ENCODE results near the gene AP5B1. TPM values are rescaled to one million over a fixed set of nuclear protein-coding genes. Genes with fewer than 3 reads are reported as not detected.
"Not testable (repeated sequence)": the region's sequence is repeated elsewhere in the genome, so short reads cannot be mapped to it uniquely, and the experiment has no call there.

AP5B1 gene
- total RNA-seq, 1 donor from 2014 or later = 19.3 TPM

DNA sequence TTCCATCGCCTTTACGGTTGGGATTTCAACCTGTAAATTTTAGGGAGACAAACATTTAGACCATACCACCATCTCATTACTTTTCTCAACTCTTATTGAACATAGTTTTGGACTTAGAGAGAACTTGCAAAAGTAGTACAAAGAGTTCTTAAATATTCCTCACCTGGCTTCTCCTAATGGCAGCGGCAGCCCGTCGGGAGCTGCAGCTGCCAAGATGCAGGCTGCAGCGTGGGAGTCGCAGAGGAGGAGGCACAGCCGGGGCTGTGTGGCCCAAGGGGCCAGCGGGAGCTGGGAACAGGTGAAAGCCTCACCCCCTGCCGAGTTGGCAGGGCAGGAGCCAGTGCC lies 37.1 kb downstream of the AP5B1 start:
- no peak for DNase-seq (ENCODE audit: low spot score, unreplicated experiment)

DNA sequence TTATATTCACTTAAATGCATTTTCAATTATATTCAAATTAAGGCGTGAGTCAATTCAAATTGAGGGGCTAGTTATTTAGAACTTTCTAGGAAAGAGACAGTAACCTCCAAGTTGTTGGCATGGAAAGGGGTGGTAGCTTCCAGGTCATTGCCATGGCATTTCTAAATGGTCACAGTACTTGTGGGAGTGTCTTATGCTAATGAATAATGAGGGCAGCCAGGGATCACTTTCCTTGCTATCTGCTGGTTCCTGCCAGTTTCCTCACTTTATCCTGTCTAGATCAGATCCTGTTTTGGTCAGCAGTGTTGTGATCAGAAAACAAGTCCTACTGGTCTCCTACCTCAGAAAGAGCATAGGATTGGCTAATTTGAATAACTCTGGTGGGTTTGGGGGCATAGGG lies 38.4 kb downstream of the AP5B1 start:
- Mint-ChIP-seq H3K27me3 (peaks cover 35% of the 10 kb centered on the region), H3K36me3 (ENCODE audit: insufficient read depth) (no peaks in the 10 kb centered on the region)
- TF ChIP-seq, protein P1, sequence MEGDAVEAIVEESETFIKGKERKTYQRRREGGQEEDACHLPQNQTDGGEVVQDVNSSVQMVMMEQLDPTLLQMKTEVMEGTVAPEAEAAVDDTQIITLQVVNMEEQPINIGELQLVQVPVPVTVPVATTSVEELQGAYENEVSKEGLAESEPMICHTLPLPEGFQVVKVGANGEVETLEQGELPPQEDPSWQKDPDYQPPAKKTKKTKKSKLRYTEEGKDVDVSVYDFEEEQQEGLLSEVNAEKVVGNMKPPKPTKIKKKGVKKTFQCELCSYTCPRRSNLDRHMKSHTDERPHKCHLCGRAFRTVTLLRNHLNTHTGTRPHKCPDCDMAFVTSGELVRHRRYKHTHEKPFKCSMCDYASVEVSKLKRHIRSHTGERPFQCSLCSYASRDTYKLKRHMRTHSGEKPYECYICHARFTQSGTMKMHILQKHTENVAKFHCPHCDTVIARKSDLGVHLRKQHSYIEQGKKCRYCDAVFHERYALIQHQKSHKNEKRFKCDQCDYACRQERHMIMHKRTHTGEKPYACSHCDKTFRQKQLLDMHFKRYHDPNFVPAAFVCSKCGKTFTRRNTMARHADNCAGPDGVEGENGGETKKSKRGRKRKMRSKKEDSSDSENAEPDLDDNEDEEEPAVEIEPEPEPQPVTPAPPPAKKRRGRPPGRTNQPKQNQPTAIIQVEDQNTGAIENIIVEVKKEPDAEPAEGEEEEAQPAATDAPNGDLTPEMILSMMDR (IDR thresholded peaks at IDR 0.05; ENCODE audit: unreplicated experiment) = no peak

More for the DNA sequence above, 37.1 kb downstream of the AP5B1 start:
- Mint-ChIP-seq H3K4me3 (ENCODE audit: low read depth) (no peak overlapping the region), H3K27ac (no peak overlapping the region), H3K36me3 (ENCODE audit: insufficient read depth) (no peaks in the 10 kb centered on the region), H3K9me3 (ENCODE audit: low read depth) (no peaks in the 10 kb centered on the region), H3K27me3 (peaks cover 31% of the 10 kb centered on the region), H3K4me1 (ENCODE audit: low read depth) (no peaks in the 10 kb centered on the region)
- TF ChIP-seq, protein P1 (IDR thresholded peaks at IDR 0.05; ENCODE audit: unreplicated experiment) = no peak

DNA sequence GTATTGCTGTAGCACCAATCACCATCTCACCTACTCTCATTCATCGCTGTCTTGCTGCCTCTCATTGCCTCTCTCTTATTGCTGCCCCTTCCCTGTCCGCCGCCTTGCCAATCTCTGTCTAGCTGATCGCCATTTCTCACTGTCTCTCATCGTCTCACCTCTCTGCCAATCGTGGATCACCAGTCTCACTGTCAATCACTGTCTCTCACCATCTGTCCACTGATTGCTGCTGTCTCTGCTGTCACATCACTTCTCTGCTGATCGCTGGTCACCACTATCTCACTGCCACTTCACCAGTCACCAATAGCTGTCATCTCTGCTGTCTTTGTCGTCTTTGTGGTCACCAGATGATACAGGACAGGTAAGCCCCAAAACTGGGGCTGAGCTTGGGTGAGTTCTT lies 39.6 kb downstream of the AP5B1 start:
- DNase-seq (ENCODE audit: low spot score, unreplicated experiment) = no peak
- Mint-ChIP-seq H3K36me3 (ENCODE audit: insufficient read depth) (no peaks in the 10 kb centered on the region), H3K4me3 (ENCODE audit: low read depth) (no peak overlapping the region), H3K4me1 (ENCODE audit: low read depth) (no peaks in the 10 kb centered on the region), H3K27me3 (peaks cover 34% of the 10 kb centered on the region), H3K9me3 (ENCODE audit: low read depth) (peaks cover 9% of the 10 kb centered on the region), H3K27ac (no peak overlapping the region)
- TF ChIP-seq, protein P1 (IDR thresholded peaks at IDR 0.05; ENCODE audit: unreplicated experiment) = no peak

More for the DNA sequence above, 38.4 kb downstream of the AP5B1 start:
- no peak overlapping the region for H3K27ac Mint-ChIP-seq
- H3K4me1 Mint-ChIP-seq (ENCODE audit: low read depth) = no peaks in the 10 kb centered on the region
- no peaks in the 10 kb centered on the region for H3K9me3 Mint-ChIP-seq (ENCODE audit: low read depth)
- H3K4me3 Mint-ChIP-seq (ENCODE audit: low read depth) = no peak overlapping the region
- no peak for DNase-seq (ENCODE audit: low spot score, unreplicated experiment)

DNA sequence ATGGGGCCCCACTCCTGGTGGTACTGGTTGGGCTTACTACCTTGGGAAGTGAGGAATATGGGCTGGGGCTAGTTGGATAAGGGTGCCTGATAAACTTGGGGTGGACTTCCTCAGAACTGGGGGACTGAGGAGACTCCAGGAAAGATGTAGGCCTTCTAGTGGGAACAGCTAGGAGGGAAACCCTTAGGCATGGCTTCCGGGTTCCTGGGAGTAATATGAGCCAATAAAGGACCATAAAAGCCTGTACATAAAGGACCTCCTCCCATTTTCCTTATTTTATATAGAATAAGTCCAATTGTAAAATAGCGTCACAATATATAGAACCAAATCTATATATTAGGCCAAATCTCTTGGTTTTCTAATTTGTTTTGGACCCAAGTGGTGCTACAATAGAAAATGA lies 41.8 kb downstream of the AP5B1 start:
- Mint-ChIP-seq H3K36me3 (ENCODE audit: insufficient read depth) (no peaks in the 10 kb centered on the region), H3K4me3 (ENCODE audit: low read depth) (no peak overlapping the region), H3K27ac (no peak overlapping the region), H3K4me1 (ENCODE audit: low read depth) (no peaks in the 10 kb centered on the region), H3K9me3 (ENCODE audit: low read depth) (peaks cover 14% of the 10 kb centered on the region), H3K27me3 (peaks cover 28% of the 10 kb centered on the region)
- DNase-seq (ENCODE audit: low spot score, unreplicated experiment) = no peak
- TF ChIP-seq, protein P1 (IDR thresholded peaks at IDR 0.05; ENCODE audit: unreplicated experiment) = no peak

DNA sequence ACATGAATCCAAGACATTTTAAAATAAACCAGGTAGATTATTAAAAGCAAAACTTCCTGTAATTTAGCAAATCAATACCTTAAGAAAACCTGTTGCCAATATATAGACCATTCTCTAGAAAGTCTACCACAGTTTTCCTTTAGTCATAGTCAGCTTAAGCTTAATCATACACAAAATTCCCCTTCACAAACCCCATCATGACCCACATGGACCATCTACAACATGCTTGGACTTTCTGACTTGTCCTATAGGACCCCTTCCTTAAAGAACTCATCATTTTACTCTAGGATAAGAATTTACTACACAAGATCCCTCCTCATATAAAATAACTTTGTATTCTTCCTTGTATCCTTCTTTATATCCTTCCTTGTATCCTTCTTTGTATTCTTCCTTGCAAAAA lies 44.0 kb downstream of the AP5B1 start:
- Mint-ChIP-seq H3K27me3 (peaks cover 32% of the 10 kb centered on the region), H3K4me1 (ENCODE audit: low read depth) (no peaks in the 10 kb centered on the region), H3K27ac (no peak overlapping the region), H3K4me3 (ENCODE audit: low read depth) (no peak overlapping the region), H3K9me3 (ENCODE audit: low read depth) (peaks cover 17% of the 10 kb centered on the region), H3K36me3 (ENCODE audit: insufficient read depth) (peaks cover 1% of the 10 kb centered on the region)
- no peak for DNase-seq (ENCODE audit: low spot score, unreplicated experiment)
- TF ChIP-seq, protein P1 (IDR thresholded peaks at IDR 0.05; ENCODE audit: unreplicated experiment) = no peak

DNA sequence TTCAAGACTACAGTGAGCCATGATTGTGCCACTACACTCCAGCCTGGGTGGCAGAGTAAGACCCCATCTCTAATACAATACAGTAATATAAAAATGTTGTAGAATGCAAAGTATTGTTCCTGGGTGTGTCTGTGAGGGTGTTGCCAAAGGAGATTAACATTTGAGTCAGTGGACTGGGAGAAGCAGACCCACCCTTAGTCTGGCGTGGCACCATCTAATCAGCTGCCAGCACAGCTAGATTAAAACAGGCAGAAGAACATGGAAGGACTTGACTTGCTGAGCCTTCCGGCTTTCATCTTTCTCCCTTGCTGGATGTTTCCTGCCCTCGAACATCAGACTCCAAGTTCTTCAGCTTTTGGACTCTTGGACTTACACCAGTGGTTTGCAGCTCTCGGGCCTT lies 45.7 kb downstream of the AP5B1 start:
- H3K36me3 Mint-ChIP-seq (ENCODE audit: insufficient read depth); H3K4me1 Mint-ChIP-seq (ENCODE audit: low read depth); H3K27ac Mint-ChIP-seq; DNase-seq (ENCODE audit: low spot score, unreplicated experiment); H3K4me3 Mint-ChIP-seq (ENCODE audit: low read depth): not testable (repeated sequence)
- peaks cover 19% of the 10 kb centered on the region for H3K9me3 Mint-ChIP-seq (ENCODE audit: low read depth)
- peaks cover 27% of the 10 kb centered on the region for H3K27me3 Mint-ChIP-seq
